Keratinocyte (primary cell): ENCODE data around the gene TNFRSF19. TPM values are rescaled to one million over a fixed set of nuclear protein-coding genes. Genes with fewer than 3 reads are reported as not detected.

Source experiments
- DNase-seq: peaks from one replicate; pipeline ENCODE4 v3.0.0-alpha.2; 2011; ENCODE audit warnings: low read depth, missing footprints, low spot score
- FAIRE-seq: peaks from 2 replicates; lab custom pipeline; 2011; peaks lifted over from hg19 to GRCh38; lab: Jason Lieb, UNC
- H2AFZ ChIP-seq: 2 replicates; pipeline ENCODE4 v1.6.0; 2012; ENCODE audit warnings: low read length, control low read depth, inconsistent platforms; ENCODE audit not compliant: control insufficient read depth
- H3K27ac ChIP-seq: 2 replicates; pipeline ENCODE4 v1.5.1; 2011; ENCODE audit warnings: low read length; ENCODE audit not compliant: control insufficient read depth, insufficient read depth
- H3K27me3 ChIP-seq: 3 replicates; pipeline ENCODE4 v1.6.0; 2011; ENCODE audit warnings: low read length; ENCODE audit not compliant: control insufficient read depth, insufficient read depth; ENCODE audit errors: extremely low read depth
- H3K36me3 ChIP-seq, 2 experiments: 2 replicates in 1 of 2; 3 replicates in 1 of 2; pipeline ENCODE4 v1.5.1; 2011; ENCODE audit warnings: low read length in 2 of 2, mild to moderate bottlenecking in 1 of 2; ENCODE audit not compliant: control insufficient read depth in 2 of 2, insufficient read depth in 2 of 2; ENCODE audit errors: extremely low read depth in 1 of 2
- H3K4me1 ChIP-seq: 3 replicates; pipeline ENCODE4 v1.5.1; 2011; ENCODE audit warnings: low read length; ENCODE audit not compliant: control insufficient read depth, insufficient read depth; ENCODE audit errors: extremely low read depth
- H3K4me2 ChIP-seq: 3 replicates; pipeline ENCODE4 v1.6.0; 2011; ENCODE audit warnings: low read depth, low read length; ENCODE audit not compliant: control insufficient read depth, insufficient read depth; ENCODE audit errors: extremely low read depth
- H3K4me3 ChIP-seq, 3 experiments: fragments of 200-600 bp in 1 of 3; sonication (generic) in 1 of 3; 2 replicates in 2 of 3; 3 replicates in 1 of 3; pipeline ENCODE4 v1.5.1; 2011 to 2016; ENCODE audit warnings: low read length in 3 of 3, mild to moderate bottlenecking in 3 of 3, control low read depth in 2 of 3, inconsistent platforms in 1 of 3, low read depth in 1 of 3, mixed read lengths in 1 of 3, mixed run types in 1 of 3, moderate library complexity in 1 of 3; ENCODE audit not compliant: control insufficient read depth in 2 of 3, insufficient read depth in 2 of 3; ENCODE audit errors: extremely low read depth in 1 of 3
- H3K79me2 ChIP-seq: 2 replicates; pipeline ENCODE4 v1.6.0; 2012; ENCODE audit warnings: low read length; ENCODE audit not compliant: control insufficient read depth, insufficient read depth
- H3K9ac ChIP-seq: 3 replicates; pipeline ENCODE4 v1.6.0; 2011; ENCODE audit warnings: low read length; ENCODE audit not compliant: control insufficient read depth, insufficient read depth; ENCODE audit errors: extremely low read depth
- H3K9me1 ChIP-seq: 3 replicates; pipeline ENCODE4 v1.6.0; 2011; ENCODE audit warnings: low read length; ENCODE audit not compliant: control insufficient read depth, insufficient read depth; ENCODE audit errors: extremely low read depth
- H3K9me3 ChIP-seq: 2 replicates; pipeline ENCODE4 v1.5.1; 2012; ENCODE audit warnings: low read depth, low read length; ENCODE audit not compliant: control insufficient read depth
- H4K20me1 ChIP-seq: 3 replicates; pipeline ENCODE4 v1.6.0; 2011; ENCODE audit warnings: low read length; ENCODE audit not compliant: control insufficient read depth, insufficient read depth; ENCODE audit errors: extremely low read depth
- CTCF ChIP-seq, 3 experiments: IDR thresholded peaks in 1 of 3; conservative IDR thresholded peaks in 1 of 3; optimal IDR thresholded peaks in 1 of 3; 2 replicates in 2 of 3; 3 replicates in 1 of 3; pipeline versions ENCODE3 to v1.5.1; 2011; ENCODE audit warnings: low read length in 3 of 3, mild to moderate bottlenecking in 3 of 3, moderate library complexity in 2 of 3, control low read depth in 1 of 3, inconsistent platforms in 1 of 3; ENCODE audit not compliant: insufficient read depth in 2 of 3; ENCODE audit errors: extremely low read depth in 1 of 3
- EZH2 ChIP-seq: IDR thresholded peaks from one replicate; pipeline ENCODE4 v1.6.1; 2012; ENCODE audit warnings: inconsistent platforms, mild to moderate bottlenecking, low read length, moderate library complexity
- dilution Hi-C: fragments of 300-500 bp; cut with MboI; formaldehyde crosslinking; loops from one replicate; pipeline ENCODE4 v1.7.0; 2020; ENCODE audit warnings: low sequenced_read_pairs; ENCODE audit not compliant: extremely low pct_ligation_motif_present
- polyA plus RNA-seq, 5 experiments: library from polyadenylated mRNA; depleted of rRNA in 3 of 5; stranded (reverse) in 3 of 5; stranded (forward) in 1 of 5; unstranded in 1 of 5; fragments of >200 nt; gene quantifications; 1 replicate in 1 of 5; 2 replicates in 3 of 5; 3 replicates in 1 of 5; pipeline versions ENCODE4 v1.2.1 to v1.2.3, GENCODE V29; 2011 to 2012; ENCODE audit warnings: missing spikeins in 2 of 5, low read depth in 1 of 5, low replicate concordance in 1 of 5

The TNFRSF19 gene
- polyA plus RNA-seq, 1 donor (not counting 4 experiments of a cell fraction or from before 2014, with no cell fraction given): 1.8 TPM

DNA sequence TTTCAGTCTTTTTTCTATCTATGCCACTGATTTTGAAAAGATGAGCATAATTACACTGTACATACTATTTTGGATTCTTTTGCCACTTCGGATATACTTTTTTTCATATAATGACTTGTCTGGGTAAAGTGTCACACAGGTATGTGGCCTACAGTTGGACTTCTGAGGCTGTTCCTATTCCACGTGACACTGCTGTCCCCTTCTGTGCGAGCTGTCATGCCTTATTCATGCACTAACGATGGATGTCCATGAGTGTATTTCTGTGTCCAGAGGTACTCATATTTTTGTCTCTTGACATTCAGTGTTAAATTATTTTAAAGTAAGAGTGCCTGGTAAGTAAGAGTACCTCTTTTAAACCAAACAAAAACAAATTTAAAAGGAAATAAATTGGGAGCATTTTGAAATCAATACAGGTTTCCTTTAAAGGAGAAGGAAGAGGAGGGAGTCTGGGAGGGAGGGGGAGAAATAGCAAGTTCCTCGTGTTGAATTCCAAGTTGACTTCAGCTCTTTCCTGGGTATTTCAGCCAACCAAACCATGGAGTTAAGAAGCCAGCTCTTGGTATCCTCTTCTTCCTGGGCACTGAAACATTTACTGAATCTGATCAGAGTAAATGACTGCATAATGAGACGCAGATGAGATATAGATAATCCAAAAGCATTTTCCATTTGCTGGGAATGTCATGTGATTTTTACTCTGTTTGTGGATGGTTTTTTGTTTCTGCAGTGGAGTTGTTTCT, 61.3 kb downstream of the TNFRSF19 start:
- dilution Hi-C loops: no loop called here
- no peak for TF ChIP-seq EZH2
- no peak for TF ChIP-seq CTCF (optimal IDR thresholded peaks at IDR 0.05 in 1 of 3, IDR thresholded peaks at IDR 0.05 in 1 of 3, conservative IDR thresholded peaks at IDR 0.05 in 1 of 3; ENCODE audit: extremely low read depth in 1 of 3, insufficient read depth in 2 of 3, low read length in 3 of 3)
- FAIRE-seq: no peak

GRCh38 chr13:23632048-23632582, 61.9 kb downstream of the TNFRSF19 start:
- dilution Hi-C loops: no loop called here
- no peak overlapping the region for H3K4me2 ChIP-seq
- no peak for TF ChIP-seq CTCF (optimal IDR thresholded peaks at IDR 0.05 in 1 of 3, IDR thresholded peaks at IDR 0.05 in 1 of 3, conservative IDR thresholded peaks at IDR 0.05 in 1 of 3; ENCODE audit: extremely low read depth in 1 of 3, insufficient read depth in 2 of 3, low read length in 3 of 3)
- TF ChIP-seq EZH2: no peak
- no peaks in the 10 kb centered on the region for H3K79me2 ChIP-seq
- DNase-seq (no peak), FAIRE-seq (no peak)
- H4K20me1 ChIP-seq: no peaks in the 10 kb centered on the region
- no peak overlapping the region for H2AFZ ChIP-seq
- H3K27ac ChIP-seq: no peak overlapping the region
- no peak overlapping the region for H3K4me3 ChIP-seq
- no peaks in the 10 kb centered on the region for H3K27me3 ChIP-seq
- H3K36me3 ChIP-seq: no peaks in the 10 kb centered on the region
- H3K9me3 ChIP-seq: no peaks in the 10 kb centered on the region
- H3K9me1 ChIP-seq: no peaks in the 10 kb centered on the region
- H3K4me1 ChIP-seq: no peaks in the 10 kb centered on the region
- no peak overlapping the region for H3K9ac ChIP-seq

More for the DNA sequence above, 61.3 kb downstream of the TNFRSF19 start:
- Histone ChIP-seq H3K36me3 (no peaks in the 10 kb centered on the region), H4K20me1 (no peaks in the 10 kb centered on the region), H3K27ac (no peak overlapping the region), H3K9me3 (no peaks in the 10 kb centered on the region), H3K9ac (no peak overlapping the region), H3K9me1 (no peaks in the 10 kb centered on the region), H3K27me3 (no peaks in the 10 kb centered on the region), H3K4me3 (no peak overlapping the region), H2AFZ (no peak overlapping the region), H3K79me2 (no peaks in the 10 kb centered on the region), H3K4me1 (no peaks in the 10 kb centered on the region), H3K4me2 (no peak overlapping the region)
- DNase-seq: no peak
